GM12874 (cell line): ENCODE measurements around the gene GPR151.

ENCODE experiments used
- TF ChIP-seq, protein P1 (sequence below): IDR thresholded peaks from 2 replicates; pipeline ENCODE4 v1.5.1; 2011; ENCODE audit warnings: low read depth, mild to moderate bottlenecking, control low read depth, low read length, moderate library complexity; ENCODE audit not compliant: insufficient read depth

Gene GPR151

DNA sequence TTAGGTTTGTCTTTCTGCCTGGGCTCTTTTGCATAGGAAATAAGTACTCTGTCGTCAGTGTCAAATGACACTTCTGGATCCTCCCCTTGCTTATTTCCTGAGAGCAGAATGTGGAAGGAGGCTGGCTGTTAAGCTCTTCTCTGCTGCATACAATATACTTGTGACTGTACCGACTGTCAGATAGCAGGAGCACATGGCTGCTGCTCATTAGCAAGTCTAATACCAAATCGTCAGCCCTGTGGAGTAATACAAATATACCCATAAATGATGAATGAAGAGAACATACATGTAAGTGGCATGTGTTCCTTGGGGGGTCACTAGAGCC is at the start of gene GPR151:
TSS of gene GPR151 (minus strand) at position 40 of the 325 bp plus-strand sequence. CDS start 77 bp downstream, outside the sequence.
- TF ChIP-seq, protein P1, sequence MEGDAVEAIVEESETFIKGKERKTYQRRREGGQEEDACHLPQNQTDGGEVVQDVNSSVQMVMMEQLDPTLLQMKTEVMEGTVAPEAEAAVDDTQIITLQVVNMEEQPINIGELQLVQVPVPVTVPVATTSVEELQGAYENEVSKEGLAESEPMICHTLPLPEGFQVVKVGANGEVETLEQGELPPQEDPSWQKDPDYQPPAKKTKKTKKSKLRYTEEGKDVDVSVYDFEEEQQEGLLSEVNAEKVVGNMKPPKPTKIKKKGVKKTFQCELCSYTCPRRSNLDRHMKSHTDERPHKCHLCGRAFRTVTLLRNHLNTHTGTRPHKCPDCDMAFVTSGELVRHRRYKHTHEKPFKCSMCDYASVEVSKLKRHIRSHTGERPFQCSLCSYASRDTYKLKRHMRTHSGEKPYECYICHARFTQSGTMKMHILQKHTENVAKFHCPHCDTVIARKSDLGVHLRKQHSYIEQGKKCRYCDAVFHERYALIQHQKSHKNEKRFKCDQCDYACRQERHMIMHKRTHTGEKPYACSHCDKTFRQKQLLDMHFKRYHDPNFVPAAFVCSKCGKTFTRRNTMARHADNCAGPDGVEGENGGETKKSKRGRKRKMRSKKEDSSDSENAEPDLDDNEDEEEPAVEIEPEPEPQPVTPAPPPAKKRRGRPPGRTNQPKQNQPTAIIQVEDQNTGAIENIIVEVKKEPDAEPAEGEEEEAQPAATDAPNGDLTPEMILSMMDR, result no peak

DNA sequence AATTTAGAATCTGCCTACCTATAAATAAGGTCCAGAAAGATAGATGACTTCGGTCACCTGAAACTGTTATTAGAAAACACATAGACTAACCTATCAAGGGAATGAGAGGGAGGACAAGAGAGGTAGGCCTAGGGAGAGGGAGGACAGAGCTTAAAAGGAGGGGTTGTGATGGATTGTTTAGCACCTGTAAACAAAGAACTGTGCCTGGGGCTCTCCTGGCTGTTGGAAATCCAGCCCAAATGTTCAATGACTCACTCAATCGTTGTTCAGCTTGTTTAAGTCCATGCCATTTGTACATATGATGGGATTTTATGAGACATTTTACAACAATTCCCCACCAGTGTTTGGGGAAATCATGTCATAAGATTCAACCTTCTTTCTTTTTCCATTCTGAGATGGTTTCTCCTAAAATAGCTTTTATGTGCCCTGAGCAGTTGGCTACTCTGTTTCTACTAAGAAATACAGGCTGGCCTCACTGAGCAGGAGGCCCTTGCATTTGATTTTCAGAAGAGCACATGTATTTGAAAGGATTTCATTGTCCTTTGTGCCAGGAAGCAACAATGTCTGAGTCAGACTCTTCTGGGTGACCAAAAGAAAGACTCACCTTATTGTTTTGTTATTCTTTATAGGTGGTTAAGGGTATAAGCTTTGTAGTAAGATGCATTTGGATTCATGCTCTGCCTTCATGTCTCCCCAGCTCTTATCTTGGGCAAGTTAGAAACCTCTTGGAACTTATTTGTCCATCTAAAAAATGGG is 48.2 kb upstream of the GPR151 start:
- TF ChIP-seq, protein P1, result no peak

DNA sequence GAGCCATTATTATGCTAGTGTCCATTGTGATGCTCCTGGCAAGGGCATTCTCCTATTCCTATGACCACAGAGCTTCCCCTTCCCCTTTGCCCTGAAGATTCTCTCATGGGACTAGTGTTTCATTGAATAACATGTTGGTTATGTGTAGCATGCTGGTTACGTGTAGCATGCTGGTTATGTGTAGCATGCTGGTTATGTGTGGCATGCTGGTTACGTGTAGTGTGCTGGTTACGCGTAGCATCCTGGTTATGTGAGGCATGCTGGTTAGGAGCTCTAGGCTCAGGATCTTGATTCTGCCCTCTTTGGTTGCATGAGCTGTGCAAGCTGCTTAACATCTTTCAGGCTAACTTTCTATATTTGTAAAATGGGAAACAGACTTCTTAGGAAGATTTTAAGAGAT is 46.5 kb upstream of the GPR151 start:
- TF ChIP-seq, protein P1, result no peak

DNA sequence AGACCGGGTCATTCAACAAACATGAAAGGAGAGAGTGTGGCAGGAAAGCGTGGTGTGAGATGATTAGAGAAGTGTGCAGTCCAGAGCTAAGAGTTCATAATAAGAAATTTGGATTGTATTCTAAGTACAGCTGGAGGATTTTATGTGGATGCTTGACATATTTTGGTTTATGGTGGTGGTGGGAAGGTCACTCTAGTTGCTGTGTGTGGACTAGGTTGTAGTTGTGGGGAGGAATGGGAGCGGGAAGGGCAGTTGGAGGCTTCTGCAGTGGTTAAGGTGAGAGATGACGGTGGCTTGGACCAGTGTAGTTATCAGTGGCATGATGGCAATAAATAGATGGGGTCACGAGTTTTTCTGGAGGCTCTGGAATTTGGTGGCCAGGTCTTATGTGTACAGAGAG is 45.7 kb upstream of the GPR151 start:
- TF ChIP-seq, protein P1, result no peak

DNA sequence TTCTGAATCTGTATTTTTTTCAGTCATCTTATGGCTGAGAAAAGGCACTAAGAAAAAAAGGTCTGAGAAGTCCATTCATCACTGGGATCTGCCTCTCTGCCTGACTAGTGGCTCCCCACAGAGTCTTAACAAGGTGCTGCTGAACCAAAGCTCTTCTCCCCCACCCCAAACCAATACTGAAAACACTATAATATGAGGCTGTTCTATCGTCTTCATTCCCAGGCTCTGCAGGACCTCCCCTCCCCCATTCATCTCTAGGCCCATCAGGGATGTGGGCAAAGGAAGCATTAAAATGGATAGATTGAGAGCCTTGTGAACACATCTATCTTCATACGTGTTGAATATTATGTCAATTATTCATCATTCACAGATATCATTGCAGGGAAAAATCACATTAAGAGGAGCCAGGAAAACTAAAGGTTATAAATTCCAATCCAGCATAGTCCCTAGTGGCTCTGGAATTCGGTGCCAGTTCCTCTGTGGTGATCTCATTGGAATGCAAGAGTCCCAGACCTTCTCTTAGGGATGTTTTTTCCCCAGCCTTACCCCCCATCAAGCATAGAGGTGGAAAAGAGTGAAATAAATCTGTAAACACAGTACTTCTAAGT is 44.3 kb upstream of the GPR151 start:
- TF ChIP-seq, protein P1, result no peak

DNA sequence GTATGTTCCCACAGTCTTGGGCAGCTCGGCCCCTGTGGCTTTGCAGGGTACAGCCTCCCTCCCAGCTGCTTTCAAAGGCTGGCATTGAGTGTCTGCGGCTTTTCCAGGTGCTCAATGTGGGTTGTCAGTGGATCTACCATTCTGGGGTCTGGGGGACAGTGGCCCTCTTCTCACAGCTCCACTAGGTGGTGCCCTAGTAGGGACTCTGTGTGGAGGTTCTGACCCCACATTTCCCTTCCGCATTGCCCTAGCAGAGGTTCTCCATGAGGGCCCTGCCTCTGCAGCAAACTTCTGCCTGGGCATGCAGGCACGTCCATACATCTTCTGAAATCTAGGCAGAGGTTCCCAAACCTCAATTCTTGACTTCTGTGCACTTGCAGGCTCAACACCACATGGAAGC is 40.9 kb upstream of the GPR151 start:
- TF ChIP-seq, protein P1, result 0 out of 2 replicates have a peak, but pooled peaks have one; percentile 11

DNA sequence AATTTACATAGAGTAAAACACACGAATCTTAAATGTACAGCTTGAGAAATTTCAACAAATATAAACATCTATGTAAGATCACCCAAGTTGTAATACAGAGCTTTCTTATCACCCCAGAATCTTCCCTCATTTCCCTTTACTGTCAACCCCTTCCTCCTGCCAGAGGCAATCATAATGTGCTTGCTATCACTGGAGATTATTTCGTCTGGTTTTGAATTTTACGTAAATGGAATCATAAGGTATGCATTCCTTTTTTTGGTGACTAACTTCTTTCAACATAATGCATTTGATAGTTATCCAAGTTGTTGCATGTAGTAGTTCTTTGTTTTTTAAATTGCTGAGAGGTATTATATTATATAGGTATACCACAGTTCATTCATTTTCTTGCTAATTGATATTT is 37.5 kb upstream of the GPR151 start:
- TF ChIP-seq, protein P1, result no peak
